ENCODE measurements around the gene PPP1CB.

The PPP1CB gene

DNA sequence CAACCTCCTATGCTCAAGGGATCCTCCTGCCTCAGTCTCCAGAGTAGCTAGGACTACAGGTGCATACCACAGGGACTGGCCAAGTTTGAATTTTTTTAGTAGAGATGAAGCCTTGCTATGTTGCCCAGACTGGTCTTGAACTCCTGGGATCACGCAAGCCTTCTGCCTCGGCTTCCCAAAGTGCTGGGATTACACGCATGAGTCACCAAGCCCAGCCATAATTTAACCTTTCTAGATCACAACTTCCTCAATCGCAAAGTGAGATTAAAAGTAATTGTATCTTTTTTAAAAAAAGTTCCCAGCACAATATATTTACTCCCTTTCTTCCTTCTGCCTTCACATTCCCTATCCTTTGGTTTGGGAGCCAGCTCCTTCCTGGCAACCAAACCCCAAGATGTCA is 5.8 kb upstream of the PPP1CB start:
- no peak for DNase-seq

DNA sequence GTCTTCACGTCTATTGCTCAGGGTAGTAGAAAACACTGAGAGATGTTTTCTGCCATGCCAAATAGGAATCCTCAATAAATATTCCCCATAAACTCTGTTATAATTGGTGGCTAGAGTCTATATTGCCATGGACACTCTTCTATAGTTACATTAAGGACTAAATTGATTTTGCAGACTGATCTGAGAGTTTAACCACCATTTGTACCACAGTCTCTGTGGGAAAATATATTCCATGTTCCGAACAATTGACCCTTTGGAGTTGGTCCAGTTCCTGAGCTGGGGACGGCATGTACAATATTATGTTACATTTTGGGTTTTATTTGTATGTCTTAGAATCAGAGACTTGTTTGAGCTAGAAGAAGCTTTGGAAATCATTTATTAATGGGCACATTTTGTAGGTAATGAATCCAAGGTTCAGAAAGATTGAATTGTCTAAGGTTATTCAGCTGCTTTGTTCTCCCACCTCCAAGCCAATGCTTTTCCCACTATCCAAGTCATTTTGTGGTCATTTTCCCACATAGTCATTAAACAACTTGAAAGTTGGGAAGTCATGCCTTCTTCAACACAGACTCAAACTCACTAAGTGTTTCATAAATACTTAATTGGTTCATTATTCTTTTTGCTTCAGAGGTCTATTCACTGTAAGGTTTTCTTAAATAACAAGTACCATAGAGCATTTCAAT is 5.1 kb upstream of the PPP1CB start:
- no peak for DNase-seq

DNA sequence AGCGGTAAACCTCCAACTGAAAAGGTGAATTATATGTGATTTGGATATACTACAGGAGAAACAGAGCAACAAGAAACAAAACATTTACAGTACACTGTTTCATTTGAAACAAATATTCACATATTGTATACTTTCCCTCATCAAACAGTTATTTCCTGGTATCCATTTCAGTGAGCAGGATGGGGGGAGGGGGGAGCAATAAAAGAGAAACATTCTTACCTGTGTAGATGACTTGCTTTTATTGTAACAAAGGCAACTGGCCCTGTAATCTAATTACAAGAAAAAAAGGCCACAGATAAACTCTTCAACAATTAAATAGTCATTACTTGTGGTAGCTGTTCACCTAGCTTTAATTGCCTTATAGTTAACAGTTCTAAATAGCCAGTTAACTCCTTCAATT is 3.9 kb upstream of the PPP1CB start:
- no peak for DNase-seq

DNA sequence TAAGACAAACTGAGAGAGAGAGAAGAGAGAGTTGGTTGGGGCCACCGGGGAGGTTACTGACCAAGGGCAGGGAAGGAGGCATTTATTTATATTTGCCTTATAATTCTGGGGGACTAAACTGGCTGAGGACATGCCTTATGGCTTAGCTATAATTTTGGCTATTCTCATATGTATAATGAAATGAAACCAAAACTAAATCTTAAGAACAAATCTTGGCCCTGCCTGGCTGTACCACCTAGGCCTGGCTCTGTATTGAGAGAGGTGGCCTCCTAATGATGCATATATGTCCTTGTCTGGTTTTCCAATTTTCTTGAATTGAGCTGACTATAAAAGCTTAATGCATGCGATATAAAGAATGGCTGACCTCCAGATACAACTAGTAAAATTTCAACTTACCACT is 3.5 kb upstream of the PPP1CB start:
- no peak for DNase-seq

DNA sequence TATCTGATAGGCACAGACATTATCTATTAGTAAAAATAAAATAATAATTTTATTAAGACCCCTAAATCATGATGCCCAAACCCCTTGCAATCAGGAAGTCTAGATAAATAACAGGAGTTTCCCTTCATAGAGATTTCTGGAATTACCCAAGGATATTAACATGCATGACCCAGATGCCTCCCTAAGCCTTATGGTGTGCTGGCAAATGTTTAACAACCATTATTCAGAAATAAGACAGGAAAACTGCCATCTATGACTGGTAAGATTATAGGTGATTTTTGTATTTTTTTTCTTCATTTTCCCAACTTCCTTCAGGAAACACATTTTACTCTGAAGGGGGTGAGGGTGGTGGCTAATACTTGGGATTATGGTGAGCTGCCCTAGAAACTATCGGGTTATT is 2.7 kb upstream of the PPP1CB start:
- DNase-seq: no peak

DNA sequence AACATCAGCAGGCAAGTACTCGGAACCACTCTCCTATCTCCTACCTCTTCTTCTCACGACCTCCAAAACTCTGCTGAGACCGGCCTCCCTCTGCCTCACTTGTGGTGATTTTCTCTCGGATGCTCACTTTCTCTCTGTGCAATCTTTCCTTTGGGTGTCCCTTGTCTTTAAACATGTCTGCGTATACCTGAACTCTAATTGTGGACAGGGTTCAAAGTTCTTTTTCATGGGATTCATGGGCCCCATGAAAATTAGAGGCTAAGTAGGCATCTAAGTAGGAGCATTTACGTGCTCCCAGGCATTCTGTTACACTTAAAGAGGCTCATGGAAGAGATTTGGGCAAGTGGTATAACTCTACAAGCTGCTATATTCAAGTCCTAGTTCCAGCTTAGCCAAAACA is 2.1 kb upstream of the PPP1CB start:
- no peak for DNase-seq

DNA sequence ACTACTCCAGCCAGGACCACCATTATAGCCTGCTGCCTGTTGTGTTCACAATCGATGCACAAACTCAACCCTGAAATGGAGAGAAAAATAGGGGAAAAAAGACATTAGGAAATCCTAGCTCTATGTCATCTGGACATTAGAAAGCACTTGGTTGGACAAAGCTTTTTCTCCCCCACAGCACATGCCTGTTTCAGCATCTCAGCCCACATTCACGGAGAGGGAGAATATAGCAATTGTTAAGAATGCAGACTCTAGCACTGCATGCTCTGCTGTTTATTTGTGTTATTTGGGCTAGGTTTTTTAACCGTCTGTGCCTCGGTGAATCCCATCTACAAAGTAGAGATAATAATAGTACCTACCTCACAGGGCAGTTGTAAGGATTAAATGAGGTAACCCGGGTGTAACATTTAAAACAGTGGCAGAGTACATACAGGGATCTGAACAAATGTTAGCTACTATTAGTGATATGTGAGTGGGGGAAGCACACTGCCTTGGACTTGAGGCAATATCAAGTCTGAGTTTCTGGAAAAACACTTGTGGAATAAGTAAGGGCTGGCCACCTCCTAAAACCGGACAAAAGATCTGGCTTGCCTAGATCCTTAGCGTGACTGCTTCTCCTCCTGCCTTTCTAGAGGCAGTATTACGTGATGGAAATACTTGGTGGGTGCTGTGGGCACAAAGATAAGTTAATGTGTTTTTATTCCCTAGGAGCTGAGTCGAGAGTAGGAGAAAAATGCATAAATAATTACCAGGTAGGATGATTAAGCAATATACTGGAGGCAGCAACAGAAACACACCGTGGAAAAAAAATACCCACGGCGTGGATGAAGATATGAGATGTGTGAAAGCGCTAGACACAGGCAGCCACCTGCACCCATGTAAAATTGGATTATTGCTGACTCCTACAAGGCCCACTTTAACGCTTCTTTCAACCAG is 1.0 kb upstream of the PPP1CB start:
- DNase-seq: peak; percentile 18

DNA sequence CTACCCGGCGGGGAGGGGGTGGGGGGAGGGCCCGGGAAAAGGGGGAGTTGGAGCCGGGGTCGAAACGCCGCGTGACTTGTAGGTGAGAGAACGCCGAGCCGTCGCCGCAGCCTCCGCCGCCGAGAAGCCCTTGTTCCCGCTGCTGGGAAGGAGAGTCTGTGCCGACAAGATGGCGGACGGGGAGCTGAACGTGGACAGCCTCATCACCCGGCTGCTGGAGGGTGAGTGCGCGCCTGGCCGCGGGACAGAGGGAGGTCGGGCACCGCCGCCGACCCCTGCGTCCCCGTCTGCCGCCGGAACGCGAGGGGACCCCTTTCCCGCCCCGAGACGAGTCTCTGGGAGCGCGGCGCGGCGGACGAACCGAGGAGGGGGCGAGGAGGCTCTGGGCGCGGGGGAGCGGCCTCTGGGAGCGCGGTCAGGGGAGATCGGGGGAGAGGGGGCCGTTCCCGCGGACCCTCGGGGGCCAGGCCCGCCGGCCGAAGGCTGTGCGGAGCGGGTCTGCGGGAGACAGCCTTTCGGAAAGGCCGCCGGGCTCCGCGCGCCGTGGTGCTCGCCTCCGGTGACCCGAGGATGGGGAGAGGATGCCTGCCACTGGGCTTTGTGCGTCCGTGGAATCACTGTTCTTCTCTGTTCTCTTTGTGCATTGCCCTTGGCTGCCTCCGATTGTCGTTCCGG is 463 bp downstream of the PPP1CB start:
- DNase-seq: no peak

DNA sequence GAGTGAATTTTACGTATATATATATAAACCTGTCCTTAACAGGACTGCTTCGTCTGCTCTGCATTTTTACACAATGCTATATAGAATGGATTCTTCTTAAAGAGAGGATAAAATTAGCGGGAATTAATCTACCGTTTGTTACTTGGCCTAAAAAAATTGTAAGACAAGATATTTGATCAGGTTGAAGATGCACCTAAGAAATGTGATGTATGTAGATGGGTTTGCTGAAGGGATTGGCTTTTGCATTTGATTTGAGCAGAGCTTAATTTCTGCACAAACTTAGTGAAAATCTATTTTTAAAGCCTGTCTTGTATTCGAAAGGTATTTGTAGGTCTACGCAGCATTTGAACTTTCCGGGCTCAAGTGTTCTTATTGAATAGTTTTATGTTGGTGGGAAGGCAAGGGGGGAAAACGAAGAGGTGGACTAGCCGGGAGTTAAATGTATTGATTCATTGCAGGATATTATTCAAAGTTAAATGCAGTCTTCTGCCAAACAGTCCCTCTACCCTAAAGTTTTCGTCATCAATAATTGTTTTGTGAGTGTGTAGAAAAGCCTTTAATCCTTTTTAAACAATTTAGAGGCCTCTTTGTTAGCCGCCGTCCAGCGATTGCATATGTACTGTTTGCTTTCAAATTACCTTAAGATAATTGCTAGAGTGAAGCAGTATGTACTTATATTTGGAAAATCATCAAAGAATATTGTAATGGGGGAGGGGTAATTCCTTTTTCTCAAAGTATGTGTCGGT is 1.2 kb downstream of the PPP1CB start:
- no peak for DNase-seq

DNA sequence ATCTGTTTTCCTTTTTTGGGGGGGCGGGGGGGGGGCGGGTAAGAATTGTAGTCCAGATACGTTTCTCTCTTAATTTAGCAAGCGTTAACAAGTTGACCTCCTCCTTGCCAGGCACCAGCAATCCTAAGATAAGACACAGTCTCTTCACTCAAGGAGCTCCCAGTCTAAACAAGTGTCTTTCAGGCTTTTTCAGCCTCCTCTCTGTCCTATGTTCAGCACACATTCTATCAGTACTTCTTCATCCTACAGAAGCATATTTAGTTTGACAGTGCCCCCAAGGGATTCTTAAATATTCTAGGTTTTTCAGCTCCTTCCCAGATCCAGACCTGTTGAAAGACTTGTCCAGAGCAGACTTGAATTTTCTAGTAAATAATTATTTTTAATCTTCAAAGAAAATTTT is 2.7 kb downstream of the PPP1CB start:
- DNase-seq: peak; percentile 16

DNA sequence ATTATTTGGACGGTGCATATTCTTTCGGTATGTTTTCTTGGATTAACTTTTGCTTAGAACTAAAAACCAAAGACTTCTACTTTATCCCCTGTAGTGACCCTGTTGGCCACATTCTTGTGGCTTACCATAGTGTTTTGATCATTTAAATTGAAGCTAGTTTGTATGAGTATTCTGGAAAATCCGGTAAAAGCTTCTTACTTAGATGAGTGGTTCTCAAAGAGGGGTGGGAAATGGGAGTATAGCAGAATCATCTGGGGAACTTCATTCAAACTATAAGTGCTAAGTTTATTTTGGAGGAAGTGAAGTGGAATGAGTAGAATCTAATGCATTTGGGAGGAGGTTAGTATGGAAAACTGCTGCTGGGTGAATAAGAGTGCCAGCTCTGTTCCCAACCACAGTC is 3.8 kb downstream of the PPP1CB start:
- peak; percentile 16 for DNase-seq

DNA sequence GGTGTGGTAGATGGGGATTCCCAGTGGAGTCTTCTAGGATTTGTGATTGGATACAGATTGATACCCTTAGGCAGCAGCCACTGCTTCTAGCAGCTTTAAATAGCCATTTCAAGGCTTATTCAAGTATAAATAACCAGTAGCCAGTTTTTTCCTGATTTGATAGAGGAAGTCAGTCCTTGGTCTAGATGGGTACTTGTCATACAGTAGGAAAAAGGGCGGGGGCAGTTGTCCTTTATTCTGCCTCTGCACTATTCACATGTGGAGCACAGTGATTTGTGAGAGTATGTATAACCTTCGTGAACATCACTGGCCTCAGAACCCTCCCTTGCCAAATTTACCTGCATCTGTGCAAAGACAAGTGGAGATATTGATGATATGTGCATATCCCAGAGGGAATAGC is 6.8 kb downstream of the PPP1CB start:
- no peak for DNase-seq

DNA sequence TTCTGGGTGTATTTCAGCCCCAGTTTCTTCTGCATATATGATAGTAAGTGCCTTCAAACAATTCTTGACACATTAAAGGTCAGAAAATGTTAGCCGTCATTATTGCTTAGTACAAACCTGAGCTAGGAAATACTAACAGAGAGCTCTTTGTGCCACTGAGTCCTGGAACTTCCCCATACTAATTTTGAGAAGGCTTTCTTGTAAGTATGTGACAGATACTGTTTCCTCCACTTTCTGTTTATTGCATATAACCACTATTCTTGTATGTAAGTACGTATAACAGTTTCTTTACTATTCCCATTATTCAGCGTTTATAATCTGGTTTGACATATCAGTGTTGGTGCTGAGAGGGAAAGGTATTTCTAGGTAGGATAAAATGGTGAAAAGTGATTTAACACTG is 9.8 kb downstream of the PPP1CB start:
- no peak for DNase-seq

DNA sequence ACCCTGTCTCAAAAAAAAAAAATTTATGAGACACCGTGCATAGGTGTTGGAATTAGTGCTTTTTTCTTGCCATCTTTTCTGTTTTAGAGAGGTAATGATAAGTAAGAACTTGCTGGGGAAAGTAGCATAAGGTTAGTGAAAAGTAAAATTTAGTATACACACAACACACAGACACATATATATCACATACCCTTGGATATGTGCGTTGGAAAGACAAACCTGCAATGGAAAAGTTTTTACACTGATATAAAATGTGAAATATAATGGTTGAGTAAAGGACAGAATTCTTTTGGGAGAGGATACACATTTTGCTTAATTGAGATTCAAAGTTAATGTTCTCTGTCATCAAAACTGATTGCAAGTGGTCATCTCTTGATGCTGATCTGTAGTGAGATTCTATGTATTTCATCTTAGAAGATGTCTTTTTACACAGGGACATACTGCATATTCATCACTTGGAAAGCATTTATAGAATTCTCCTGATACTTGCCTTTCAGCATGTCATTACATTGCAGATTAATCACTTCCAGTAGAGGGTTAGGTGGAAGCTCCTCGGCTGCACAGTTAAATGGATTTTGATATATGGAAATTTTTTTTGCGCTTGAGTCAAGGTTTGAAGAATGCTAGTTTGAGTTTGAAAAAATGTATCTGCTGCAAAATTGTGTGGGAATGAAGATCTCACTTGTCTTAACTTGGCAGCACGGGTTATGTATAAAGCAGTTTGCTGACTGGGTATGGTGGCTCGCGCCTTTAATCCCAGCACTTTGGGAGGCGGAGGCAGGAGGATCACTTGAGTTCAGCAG is 13.5 kb downstream of the PPP1CB start:
- no peak for DNase-seq

DNA sequence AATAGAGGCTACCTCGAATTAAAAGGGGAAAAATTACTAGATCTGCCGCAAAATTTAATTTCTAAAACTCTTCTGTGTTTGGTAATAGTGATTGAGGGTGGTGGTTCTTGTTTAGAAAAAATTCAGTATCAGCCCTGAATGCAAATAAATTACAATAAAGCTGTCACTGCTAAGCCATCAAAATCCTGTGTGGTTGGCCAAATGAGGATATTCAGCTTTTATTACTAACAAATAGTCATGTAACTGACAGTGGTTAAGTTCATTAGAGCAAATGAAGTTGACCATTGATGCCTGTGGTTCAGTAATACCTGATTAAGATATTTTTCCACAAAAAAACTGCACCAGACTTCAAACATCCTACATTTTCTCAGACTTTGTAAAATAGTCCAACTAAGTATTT is 14.4 kb downstream of the PPP1CB start:
- DNase-seq: no peak

DNA sequence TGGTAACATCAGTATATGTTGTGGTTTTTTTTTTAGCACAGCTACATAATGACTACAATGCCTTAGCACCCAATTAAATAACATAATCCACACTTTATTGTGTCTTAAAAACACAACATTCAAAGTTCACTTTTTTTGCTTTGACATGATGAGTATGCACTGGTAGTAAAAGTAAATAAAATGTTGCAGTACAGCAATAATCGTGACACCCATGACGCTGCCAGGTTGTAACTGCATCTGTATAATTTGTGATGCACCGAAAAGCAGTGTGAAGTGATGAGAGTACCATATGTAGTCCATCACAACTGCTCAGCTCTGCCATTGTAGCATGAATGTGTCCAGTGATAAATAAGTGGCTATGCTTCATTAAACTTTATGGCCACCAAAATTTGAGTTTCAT is 15.7 kb downstream of the PPP1CB start:
- no peak for DNase-seq

DNA sequence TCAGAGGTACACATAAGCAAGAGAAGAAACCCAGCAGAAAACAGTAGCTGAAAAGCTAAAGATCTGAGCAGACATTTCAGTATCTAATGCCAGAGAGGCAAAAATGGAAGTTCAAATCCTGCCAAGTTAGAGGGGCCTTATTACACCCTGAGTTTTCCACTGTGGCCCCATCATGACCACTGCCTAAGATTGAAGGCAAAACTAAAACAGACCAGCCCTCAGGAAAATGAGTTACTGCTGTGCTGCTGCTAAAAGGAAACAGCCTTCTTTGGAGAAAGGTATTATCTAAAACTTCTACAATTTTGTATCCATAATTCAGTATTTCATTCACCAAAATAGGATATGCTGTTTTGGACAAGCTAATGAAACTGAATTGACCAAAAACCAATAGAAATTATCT is 16.8 kb downstream of the PPP1CB start:
- DNase-seq: no peak

DNA sequence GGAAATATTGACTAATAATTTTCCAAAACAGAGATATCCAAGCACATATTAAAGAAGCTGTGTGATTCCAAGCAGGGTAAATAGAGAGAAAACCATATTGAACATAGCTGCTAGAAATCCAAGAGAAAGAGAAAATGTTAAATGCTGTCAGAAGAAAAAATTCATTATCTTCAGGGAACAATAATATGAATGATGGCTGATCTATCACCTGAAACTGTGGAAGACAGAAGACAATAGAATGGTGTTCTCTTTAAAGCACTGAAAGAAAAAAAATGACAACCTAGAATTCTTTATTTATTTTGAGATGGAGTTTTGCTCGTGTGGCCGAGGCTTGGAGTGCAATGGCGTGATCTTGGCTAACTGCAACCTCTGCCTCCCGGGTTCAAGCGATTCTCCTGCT is 17.3 kb downstream of the PPP1CB start:
- no peak for DNase-seq

DNA sequence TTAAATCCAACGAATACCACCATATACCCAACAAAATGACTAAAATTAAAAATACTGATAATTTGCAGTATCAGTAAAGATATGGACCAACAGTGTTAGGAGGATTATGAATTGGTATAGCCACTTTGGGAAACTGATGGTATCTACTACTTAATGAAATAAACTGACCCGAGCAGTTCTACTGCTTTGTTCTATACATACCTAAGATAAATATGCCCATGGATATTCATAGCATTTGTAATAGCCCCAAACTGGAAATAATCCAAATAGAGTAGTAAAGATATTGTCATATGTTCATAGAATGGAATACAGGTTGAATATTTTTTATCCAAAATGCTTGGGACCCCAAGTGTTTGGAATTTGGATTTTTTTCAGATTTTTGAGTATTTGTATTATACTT is 20.7 kb downstream of the PPP1CB start:
- no peak for DNase-seq

DNA sequence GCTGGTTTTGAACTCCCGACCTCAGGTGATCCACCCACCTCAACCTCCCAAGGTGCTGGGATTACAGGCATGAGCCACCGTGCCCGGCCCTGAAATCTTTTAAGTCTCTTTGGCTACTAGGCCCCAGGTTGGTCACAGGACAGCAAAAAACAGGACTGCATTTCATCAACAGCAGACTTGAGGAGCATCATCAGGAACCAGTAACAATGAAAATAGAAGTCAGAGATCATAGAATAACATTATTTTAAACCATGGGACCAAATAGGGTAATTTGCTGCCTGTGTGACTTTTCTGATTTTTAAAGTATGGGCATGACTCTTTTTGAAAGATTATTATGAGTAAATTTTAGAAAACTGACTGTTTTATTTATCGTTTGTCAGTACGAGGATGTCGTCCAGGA is 24.8 kb downstream of the PPP1CB start:
- DNase-seq: no peak

DNA sequence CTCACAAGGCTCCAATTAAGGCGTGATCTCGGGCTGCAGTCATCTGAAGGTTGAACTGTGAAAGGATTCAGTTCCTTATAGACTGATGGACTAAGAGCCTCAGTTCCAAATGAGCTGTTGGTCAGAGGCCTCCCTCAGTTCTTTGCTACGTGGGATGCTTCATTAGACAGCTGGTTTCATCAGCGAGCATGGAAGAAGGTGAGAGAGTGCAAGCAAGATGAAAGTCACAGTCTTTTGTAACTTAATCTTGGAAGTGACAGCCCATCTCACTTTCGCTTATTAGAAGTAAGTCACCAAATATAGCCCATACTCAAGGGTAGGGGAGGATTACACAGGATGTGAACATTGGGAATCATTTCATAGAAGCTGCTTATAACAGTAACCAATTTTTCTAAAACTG is 26.8 kb downstream of the PPP1CB start:
- no peak for DNase-seq

DNA sequence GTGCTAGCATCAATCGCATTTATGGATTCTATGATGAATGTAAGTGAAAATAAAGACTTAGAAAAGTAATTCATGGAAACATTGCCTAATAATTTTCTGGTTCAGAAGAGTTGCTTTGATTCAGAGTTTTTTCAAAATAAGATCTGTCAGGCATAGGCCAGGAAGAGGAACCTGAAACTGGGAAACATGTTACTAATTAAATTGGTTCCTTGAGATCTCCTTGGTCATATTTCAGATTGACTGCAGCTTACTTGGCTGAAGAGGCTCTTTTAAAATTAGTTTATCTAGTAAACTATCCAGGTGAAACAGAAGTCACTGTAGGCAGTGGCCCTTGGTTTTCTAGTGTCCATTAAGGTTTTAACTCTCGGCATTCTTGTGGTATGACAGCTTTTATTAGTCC is 27.4 kb downstream of the PPP1CB start:
- DNase-seq: no peak

Data from HCEC 1CT (cell line).